ENCODE measurements around the gene RNF169. TPM values are rescaled to one million over a fixed set of nuclear protein-coding genes. Genes with fewer than 3 reads are reported as not detected.

The RNF169 gene
- total RNA-seq, 1 experiment from 2014 or later, result 13.0 TPM

DNA sequence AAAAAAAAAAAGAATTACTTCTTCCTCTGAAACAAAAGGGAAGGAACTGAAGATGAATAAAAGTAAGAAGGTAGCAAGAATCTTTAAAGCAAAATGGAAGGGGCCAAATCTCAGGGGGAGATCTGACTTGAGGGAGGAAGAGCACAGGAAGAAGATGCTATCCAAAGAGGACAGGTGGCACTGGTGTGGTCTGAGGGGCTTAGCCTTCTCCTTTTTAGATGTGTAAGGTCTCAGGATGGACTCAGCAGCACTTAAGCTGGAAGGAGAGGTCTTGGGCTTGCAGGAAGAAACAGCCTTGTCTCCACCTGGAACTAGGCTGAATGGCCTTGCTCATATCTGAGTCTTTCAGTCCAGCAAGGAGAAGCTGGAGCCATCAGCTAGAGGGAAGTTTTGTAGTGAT, 5.0 kb upstream of the RNF169 start:
- no peak overlapping the region for H3T11ph ChIP-seq (ENCODE audit: low read length)
- peaks cover 4 to 10% (median 6%) of the 10 kb centered on the region in 3 experiments for H3K36me3 Mint-ChIP-seq (ENCODE audit: insufficient read depth in 1 of 3, low read depth in 3 of 3)
- no peak overlapping the region for H3K9ac ChIP-seq (ENCODE audit: extremely low read depth, insufficient read length, low read length)
- H3K23me2 ChIP-seq (ENCODE audit: insufficient read length, low read depth, low read length, poor library complexity, severe bottlenecking), result no peaks in the 10 kb centered on the region
- no peaks in the 10 kb centered on the region for H3K79me1 ChIP-seq (ENCODE audit: insufficient read depth, low read depth, low read length, poor library complexity, severe bottlenecking)
- no peak overlapping the region for H3K56ac ChIP-seq (ENCODE audit: insufficient read length, low read depth, low read length)
- no peak overlapping the region for H2BK15ac ChIP-seq (ENCODE audit: low read depth, low read length)
- H3K79me2 ChIP-seq (ENCODE audit: insufficient read depth, low read length), result no peaks in the 10 kb centered on the region
- no peak overlapping the region for H4K91ac ChIP-seq (ENCODE audit: insufficient read length, low read depth, low read length)
- H3K27ac Mint-ChIP-seq, result no peak overlapping the region
- peaks cover 10 to 14% of the 10 kb centered on the region in 2 experiments for H3K4me1 Mint-ChIP-seq
- peaks cover 13% of the 10 kb centered on the region for H3K27me3 Mint-ChIP-seq (ENCODE audit: low read depth)
- H3K27me3 ChIP-seq (ENCODE audit: insufficient read depth, low read length), result no peaks in the 10 kb centered on the region
- H3K4me2 ChIP-seq (ENCODE audit: insufficient read depth, insufficient read length, low read length), result no peak overlapping the region
- H2AFZ ChIP-seq (ENCODE audit: low read length), result no peak overlapping the region
- peaks cover 24 to 25% of the 10 kb centered on the region in 2 experiments for H3K9me3 Mint-ChIP-seq
- no peak overlapping the region for H3K18ac ChIP-seq (ENCODE audit: insufficient read length, low read depth, low read length)
- no peak overlapping the region for H2BK120ac ChIP-seq (ENCODE audit: low read depth, low read length, poor library complexity, severe bottlenecking)
- H3K14ac ChIP-seq (ENCODE audit: insufficient read depth, low read length), result no peak overlapping the region
- no peak overlapping the region for H2AK5ac ChIP-seq (ENCODE audit: insufficient read length, low read length)
- no peaks in the 10 kb centered on the region for H3K9me3 ChIP-seq (ENCODE audit: control insufficient read depth, low read depth, low read length)
- no peak overlapping the region for H3K27ac ChIP-seq (ENCODE audit: insufficient read length, low read depth, low read length)
- H4K20me1 ChIP-seq (ENCODE audit: control insufficient read depth, insufficient read depth, insufficient read length), result no peaks in the 10 kb centered on the region
- H2BK20ac ChIP-seq (ENCODE audit: low read depth, low read length, poor library complexity, severe bottlenecking), result no peak overlapping the region
- no peak overlapping the region for H2BK12ac ChIP-seq (ENCODE audit: insufficient read length, low read depth, low read length)
- no peak overlapping the region for H4K8ac ChIP-seq (replicated peaks; ENCODE audit: insufficient read length, low read depth, low read length)
- no peak overlapping the region for H2BK5ac ChIP-seq (ENCODE audit: insufficient read length, low read length)
- H3K4me3 Mint-ChIP-seq, result no peak overlapping the region
- no peak for DNase-seq
- H3K4me1 ChIP-seq (ENCODE audit: insufficient read depth, low read length), result no peaks in the 10 kb centered on the region
- H3K23ac ChIP-seq (ENCODE audit: insufficient read length, low read depth, low read length), result no peak overlapping the region
- H3K4ac ChIP-seq (ENCODE audit: low read depth, low read length), result no peak overlapping the region
- TF ChIP-seq, protein P1, sequence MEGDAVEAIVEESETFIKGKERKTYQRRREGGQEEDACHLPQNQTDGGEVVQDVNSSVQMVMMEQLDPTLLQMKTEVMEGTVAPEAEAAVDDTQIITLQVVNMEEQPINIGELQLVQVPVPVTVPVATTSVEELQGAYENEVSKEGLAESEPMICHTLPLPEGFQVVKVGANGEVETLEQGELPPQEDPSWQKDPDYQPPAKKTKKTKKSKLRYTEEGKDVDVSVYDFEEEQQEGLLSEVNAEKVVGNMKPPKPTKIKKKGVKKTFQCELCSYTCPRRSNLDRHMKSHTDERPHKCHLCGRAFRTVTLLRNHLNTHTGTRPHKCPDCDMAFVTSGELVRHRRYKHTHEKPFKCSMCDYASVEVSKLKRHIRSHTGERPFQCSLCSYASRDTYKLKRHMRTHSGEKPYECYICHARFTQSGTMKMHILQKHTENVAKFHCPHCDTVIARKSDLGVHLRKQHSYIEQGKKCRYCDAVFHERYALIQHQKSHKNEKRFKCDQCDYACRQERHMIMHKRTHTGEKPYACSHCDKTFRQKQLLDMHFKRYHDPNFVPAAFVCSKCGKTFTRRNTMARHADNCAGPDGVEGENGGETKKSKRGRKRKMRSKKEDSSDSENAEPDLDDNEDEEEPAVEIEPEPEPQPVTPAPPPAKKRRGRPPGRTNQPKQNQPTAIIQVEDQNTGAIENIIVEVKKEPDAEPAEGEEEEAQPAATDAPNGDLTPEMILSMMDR (conservative IDR thresholded peaks at IDR 0.05), result no peak
- H4K5ac ChIP-seq (ENCODE audit: insufficient read length, low read depth, low read length), result no peak overlapping the region

Data from H9 (cell line).